Hypothalamus (tissue), 51 donors: ENCODE data around the gene IL22RA2.

Experiments used
- DNase-seq, 51 donors: peaks; one replicate each; lab custom pipeline; 2025; lab: John Stamatoyannopoulos, UW

IL22RA2 gene

GRCh38 chr6:137200288-137200687, 26.8 kb upstream of the IL22RA2 start:
- no peak for DNase-seq

GRCh38 chr6:137197684-137198645, 24.5 kb upstream of the IL22RA2 start:
- DNase-seq, result no peak

- DNase-seq, result no peak
Observed at GRCh38 chr6:137193256-137194070, 20.0 kb upstream of the IL22RA2 start.

GRCh38 chr6:137192821-137193220, 19.4 kb upstream of the IL22RA2 start:
- DNase-seq, result no peak

GRCh38 chr6:137191670-137192069, 18.2 kb upstream of the IL22RA2 start:
- DNase-seq, result no peak

- no peak for DNase-seq
Observed at GRCh38 chr6:137191236-137191635, 17.8 kb upstream of the IL22RA2 start.

- no peak for DNase-seq
Observed at GRCh38 chr6:137190583-137191094, 17.2 kb upstream of the IL22RA2 start.

GRCh38 chr6:137188855-137189254, 15.4 kb upstream of the IL22RA2 start:
- no peak for DNase-seq

GRCh38 chr6:137185290-137185689, 11.8 kb upstream of the IL22RA2 start:
- no peak for DNase-seq

- no peak for DNase-seq
Observed at GRCh38 chr6:137182654-137183073, 9.2 kb upstream of the IL22RA2 start.

- no peak for DNase-seq
Observed at GRCh38 chr6:137181891-137182653, 8.6 kb upstream of the IL22RA2 start.

GRCh38 chr6:137177611-137178010, 4.2 kb upstream of the IL22RA2 start:
- no peak for DNase-seq

- DNase-seq, result no peak
Observed at GRCh38 chr6:137176729-137177128, 3.3 kb upstream of the IL22RA2 start.

- no peak for DNase-seq
Observed at GRCh38 chr6:137175868-137176245, 2.4 kb upstream of the IL22RA2 start.

GRCh38 chr6:137175157-137175867, 1.9 kb upstream of the IL22RA2 start:
- no peak for DNase-seq

- no peak for DNase-seq
Observed at GRCh38 chr6:137172734-137173431, 561 bp downstream of the IL22RA2 start.

GRCh38 chr6:137171824-137172733, 1.4 kb downstream of the IL22RA2 start:
- DNase-seq, result no peak

GRCh38 chr6:137171053-137171374, 2.4 kb downstream of the IL22RA2 start:
- DNase-seq, result no peak
